ENCODE measurements around the gene RFC2. TPM values are rescaled to one million over a fixed set of nuclear protein-coding genes. Genes with fewer than 3 reads are reported as not detected.

Gene RFC2
- total RNA-seq (10 to 100 TPM in 1 of 4 donors, 1 to 10 TPM in 3; 8.9 to 11.5 (median 9.1) TPM), polyA plus RNA-seq (9.4 TPM)
- long read RNA-seq, donor 1, transcript RFC2-201 (11 exons, 1,695 nt), result major isoform, 35 of 38 reads
- long read RNA-seq, donor 1, partial matches to known transcripts, result 0 of 38 reads
- long read RNA-seq, donor 1, other reads (novel, unspliced or antisense), result 0 of 38 reads
- long read RNA-seq, donor 2, transcript RFC2-201 (11 exons, 1,695 nt), result major isoform, 10 of 10 reads
- long read RNA-seq, donor 2, partial matches to known transcripts, result 0 of 10 reads
- long read RNA-seq, donor 2, other reads (novel, unspliced or antisense), result 0 of 10 reads
- long read RNA-seq, donor 3, transcript RFC2-201 (11 exons, 1,695 nt), result major isoform, 38 of 55 reads
- long read RNA-seq, donor 3, transcript RFC2-202 (10 exons, 1,576 nt), result minor isoform, 6 of 55 reads
- long read RNA-seq, donor 3, partial matches to known transcripts, result 1 of 55 reads
- long read RNA-seq, donor 3, other reads (novel, unspliced or antisense), result 10 of 55 reads
- long read RNA-seq, donor 4, transcript RFC2-201 (11 exons, 1,695 nt), result major isoform, 12 of 17 reads
- long read RNA-seq, donor 4, partial matches to known transcripts, result 1 of 17 reads
- long read RNA-seq, donor 4, other reads (novel, unspliced or antisense), result 3 of 17 reads

- peak within 1 kb of the TSS; percentile 65 for H3K27ac ChIP-seq (ENCODE audit: low read length)
- no peaks in the 10 kb centered on the region for H3K9me3 ChIP-seq (ENCODE audit: control insufficient read depth, low read length)
- intact Hi-C loops (cut with DNase I), result no loop called here
- ATAC-seq, result peak; percentile 99
- peak; percentile 98 to 99 (median 99) for DNase-seq
- H3K27me3 ChIP-seq (ENCODE audit: control insufficient read depth, insufficient read depth), result no peaks in the 10 kb centered on the region
- WGBS, result under 1% methylated on average over 75 of the region's 75 CpGs
- peak within 1 kb of the TSS; percentile 69 for H3K4me3 ChIP-seq (ENCODE audit: low read length)
- H3K4me1 ChIP-seq (ENCODE audit: control insufficient read depth, insufficient read depth, low read length), result peaks cover 2% of the 10 kb centered on the region
Measured at GRCh38 chr7:74254129-74254857, at the start of gene RFC2. Gene RFC2 (minus strand): TSS chr7:74254399. CDS start chr7:74254383, 16 bp downstream.

- intact Hi-C loops (cut with DNase I), result no loop called here
- no peak for ATAC-seq
Measured at GRCh38 chr7:74302745-74303221, 48.6 kb upstream of the RFC2 start.

GRCh38 chr7:74300926-74301325 lies 46.7 kb upstream of the RFC2 start:
- Histone ChIP-seq H3K4me1 (ENCODE audit: control insufficient read depth, insufficient read depth, low read length) (no peaks in the 10 kb centered on the region), H3K9me3 (ENCODE audit: control insufficient read depth, low read length) (no peaks in the 10 kb centered on the region), H3K4me3 (ENCODE audit: low read length) (no peak overlapping the region), H3K27me3 (ENCODE audit: control insufficient read depth, insufficient read depth) (no peaks in the 10 kb centered on the region), H3K27ac (ENCODE audit: low read length) (no peak overlapping the region)
- ATAC-seq, result no peak
- intact Hi-C loops (cut with DNase I), result no loop called here
- 80% methylated on average over 4 of the region's 4 CpGs for WGBS
- no peak for DNase-seq

More at GRCh38 chr7:74302745-74303221, 48.6 kb upstream of the RFC2 start:
- Histone ChIP-seq H3K4me3 (ENCODE audit: low read length) (no peak overlapping the region), H3K4me1 (ENCODE audit: control insufficient read depth, insufficient read depth, low read length) (no peaks in the 10 kb centered on the region), H3K27ac (ENCODE audit: low read length) (no peak overlapping the region), H3K9me3 (ENCODE audit: control insufficient read depth, low read length) (no peaks in the 10 kb centered on the region), H3K27me3 (ENCODE audit: control insufficient read depth, insufficient read depth) (no peaks in the 10 kb centered on the region)
- WGBS, result 60% methylated on average over 10 of the region's 10 CpGs
- peak in 2 of 3 donors; percentile 26 to 61 for DNase-seq

GRCh38 chr7:74299401-74299800 lies 45.2 kb upstream of the RFC2 start:
- 97% methylated on average over 8 of the region's 8 CpGs for WGBS
- intact Hi-C loops (cut with DNase I), result loop anchor here in 2 of 4 donors (10.0 kb wide), 2 partner anchors 75 to 95 kb away; no protein-coding TSS in a partner anchor

GRCh38 chr7:74297516-74298233 lies 43.5 kb upstream of the RFC2 start:
- Histone ChIP-seq H3K9me3 (ENCODE audit: control insufficient read depth, low read length) (no peaks in the 10 kb centered on the region), H3K4me3 (ENCODE audit: low read length) (no peak overlapping the region), H3K27ac (ENCODE audit: low read length) (no peak overlapping the region), H3K27me3 (ENCODE audit: control insufficient read depth, insufficient read depth) (no peaks in the 10 kb centered on the region), H3K4me1 (ENCODE audit: control insufficient read depth, insufficient read depth, low read length) (no peaks in the 10 kb centered on the region)
- DNase-seq (no peak), ATAC-seq (no peak)
- 92% methylated on average over 15 of the region's 15 CpGs for WGBS
- intact Hi-C loops (cut with DNase I), result loop anchor here in 2 of 4 donors (10.0 kb wide), 2 partner anchors 77 to 97 kb away; no protein-coding TSS in a partner anchor

More at GRCh38 chr7:74299401-74299800, 45.2 kb upstream of the RFC2 start:
- Histone ChIP-seq H3K4me1 (ENCODE audit: control insufficient read depth, insufficient read depth, low read length) (no peaks in the 10 kb centered on the region), H3K27ac (ENCODE audit: low read length) (no peak overlapping the region), H3K27me3 (ENCODE audit: control insufficient read depth, insufficient read depth) (no peaks in the 10 kb centered on the region), H3K4me3 (ENCODE audit: low read length) (no peak overlapping the region), H3K9me3 (ENCODE audit: control insufficient read depth, low read length) (no peaks in the 10 kb centered on the region)
- ATAC-seq (no peak), DNase-seq (no peak)

GRCh38 chr7:74294191-74294998 lies 40.2 kb upstream of the RFC2 start:
- intact Hi-C loops (cut with DNase I), result loop anchor here in 2 of 4 donors (10.0 kb wide), 2 partner anchors 80 to 100 kb away; no protein-coding TSS in a partner anchor
- no peaks in the 10 kb centered on the region for H3K27me3 ChIP-seq (ENCODE audit: control insufficient read depth, insufficient read depth)
- H3K9me3 ChIP-seq (ENCODE audit: control insufficient read depth, low read length), result no peaks in the 10 kb centered on the region
- ATAC-seq (peak in 1 of 2 donors; percentile 70), DNase-seq (peak; percentile 64 to 74 (median 71))
- H3K27ac ChIP-seq (ENCODE audit: low read length), result peak overlapping the region; percentile 62
- no peak overlapping the region for H3K4me3 ChIP-seq (ENCODE audit: low read length)
- 38% methylated on average over 17 of the region's 17 CpGs for WGBS
- no peaks in the 10 kb centered on the region for H3K4me1 ChIP-seq (ENCODE audit: control insufficient read depth, insufficient read depth, low read length)

GRCh38 chr7:74293577-74293908 lies 39.3 kb upstream of the RFC2 start:
- H3K4me3 ChIP-seq (ENCODE audit: low read length), result no peak overlapping the region
- no peak overlapping the region for H3K27ac ChIP-seq (ENCODE audit: low read length)
- H3K4me1 ChIP-seq (ENCODE audit: control insufficient read depth, insufficient read depth, low read length), result peaks cover 4% of the 10 kb centered on the region
- H3K27me3 ChIP-seq (ENCODE audit: control insufficient read depth, insufficient read depth), result no peaks in the 10 kb centered on the region
- no peaks in the 10 kb centered on the region for H3K9me3 ChIP-seq (ENCODE audit: control insufficient read depth, low read length)
- no peak for DNase-seq
- no peak for ATAC-seq
- WGBS, result 68% methylated on average over 4 of the region's 4 CpGs
- intact Hi-C loops (cut with DNase I), result loop anchor here in 2 of 4 donors (10.0 kb wide), 2 partner anchors 81 to 101 kb away; no protein-coding TSS in a partner anchor

- Histone ChIP-seq H3K4me1 (ENCODE audit: control insufficient read depth, insufficient read depth, low read length) (peaks cover 6% of the 10 kb centered on the region), H3K4me3 (ENCODE audit: low read length) (no peak overlapping the region), H3K27ac (ENCODE audit: low read length) (no peak overlapping the region), H3K9me3 (ENCODE audit: control insufficient read depth, low read length) (no peaks in the 10 kb centered on the region), H3K27me3 (ENCODE audit: control insufficient read depth, insufficient read depth) (no peaks in the 10 kb centered on the region)
- ATAC-seq (no peak), DNase-seq (no peak)
- WGBS, result 74% methylated on average over 18 of the region's 18 CpGs
- intact Hi-C loops (cut with DNase I), result loop anchor here in 2 of 4 donors (10.0 kb wide), 2 partner anchors 82 to 102 kb away; no protein-coding TSS in a partner anchor
Measured at GRCh38 chr7:74292757-74293576, 38.8 kb upstream of the RFC2 start.

GRCh38 chr7:74291535-74291934 lies 37.3 kb upstream of the RFC2 start:
- Histone ChIP-seq H3K27me3 (ENCODE audit: control insufficient read depth, insufficient read depth) (no peaks in the 10 kb centered on the region), H3K9me3 (ENCODE audit: control insufficient read depth, low read length) (no peaks in the 10 kb centered on the region), H3K4me3 (ENCODE audit: low read length) (no peak overlapping the region), H3K27ac (ENCODE audit: low read length) (no peak overlapping the region), H3K4me1 (ENCODE audit: control insufficient read depth, insufficient read depth, low read length) (peaks cover 6% of the 10 kb centered on the region)
- ATAC-seq (no peak), DNase-seq (no peak)
- intact Hi-C loops (cut with DNase I), result loop anchor here in 2 of 4 donors (10.0 kb wide), 2 partner anchors 83 to 103 kb away; no protein-coding TSS in a partner anchor
- WGBS, result 81% methylated on average over 5 of the region's 5 CpGs
